ENCODE measurements around the gene PRX.

DNA sequence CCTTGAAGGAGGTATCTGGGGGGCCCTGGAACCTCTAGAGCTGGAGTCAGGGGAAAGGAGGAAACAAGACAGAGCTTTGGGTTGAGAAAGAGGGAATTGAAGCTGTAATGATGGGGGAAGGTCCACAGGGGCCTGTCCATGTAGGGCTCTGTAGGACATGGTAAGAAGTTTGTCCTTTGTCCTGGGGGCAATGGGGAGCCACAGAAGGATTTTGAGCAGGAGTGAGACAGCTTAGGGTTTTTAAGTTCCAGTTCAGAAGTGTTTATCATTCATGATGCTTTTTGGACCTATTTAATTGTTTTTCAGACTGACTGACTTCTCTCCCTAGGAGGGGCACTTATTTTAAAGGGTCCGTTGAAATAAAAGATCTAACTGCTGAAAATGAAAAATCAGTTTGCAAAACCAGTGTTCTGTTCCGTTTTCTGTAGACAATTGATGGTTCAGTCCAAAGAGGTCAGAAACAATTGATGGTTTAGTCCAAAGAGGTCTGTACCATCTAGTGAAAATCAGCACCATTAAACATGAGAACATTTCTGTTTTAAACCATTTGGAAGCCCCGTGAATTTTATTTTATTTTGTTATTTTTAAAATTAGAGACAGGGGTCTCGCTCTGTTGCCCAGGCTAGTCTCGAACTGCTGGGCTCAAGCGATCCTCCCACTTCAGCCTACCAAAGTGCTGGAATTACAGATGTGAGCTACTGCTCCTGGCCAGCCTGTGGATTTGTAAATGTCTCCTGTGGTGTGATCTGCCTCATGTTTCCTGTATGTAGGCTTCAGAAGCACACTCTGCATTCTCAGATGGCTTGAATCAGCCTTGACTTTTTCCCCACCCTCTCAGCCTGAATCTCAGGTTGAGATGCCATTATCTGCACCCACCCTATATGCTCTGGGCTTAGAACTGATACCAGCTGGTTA lies 56.2 kb downstream of the PRX start:
- no peak for TF ChIP-seq CTCF (conservative IDR thresholded peaks at IDR 0.05; ENCODE audit: low read depth, low read length)
- no peak for TF ChIP-seq EZH2 (IDR thresholded peaks at IDR 0.05; ENCODE audit: low read length, unreplicated experiment)
